ENCODE data around the gene JAM3.

JAM3 gene

DNA sequence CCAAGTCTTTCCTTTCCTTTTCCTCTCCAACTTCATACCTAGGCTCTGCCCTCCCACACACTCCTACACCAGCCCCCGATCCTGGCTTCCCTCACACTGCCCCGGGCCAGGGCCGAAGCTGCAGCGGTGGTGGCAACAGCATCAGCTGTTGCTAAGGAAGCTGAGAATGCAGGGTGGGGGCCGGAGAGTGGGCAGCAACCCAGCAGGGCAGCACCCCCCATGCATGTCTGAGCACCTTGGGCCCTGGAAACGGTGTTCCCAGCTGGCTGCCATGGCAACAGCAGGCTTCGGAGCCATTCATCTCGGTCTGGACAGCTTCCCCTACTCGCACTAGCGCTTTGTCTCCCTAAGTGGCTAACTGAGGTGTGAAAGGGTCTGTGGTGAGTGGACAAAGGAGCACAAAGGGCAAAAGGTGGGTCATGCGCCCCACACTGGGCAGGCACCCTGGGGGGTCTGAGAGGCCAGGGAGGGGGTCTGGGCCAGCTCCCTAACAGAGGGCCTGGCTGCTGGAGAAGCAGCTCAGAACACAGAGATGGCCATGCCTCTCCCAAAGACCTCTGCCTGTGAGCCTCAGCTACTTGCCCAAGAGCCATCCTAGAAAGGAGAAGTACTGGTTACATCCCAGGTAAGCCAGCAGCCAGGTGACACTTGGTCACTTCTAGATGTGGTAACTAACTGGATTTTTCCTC is 42.1 kb upstream of the JAM3 start:
- DNase-seq (ENCODE audit: low read depth) = no peak
- TF ChIP-seq, protein P1, sequence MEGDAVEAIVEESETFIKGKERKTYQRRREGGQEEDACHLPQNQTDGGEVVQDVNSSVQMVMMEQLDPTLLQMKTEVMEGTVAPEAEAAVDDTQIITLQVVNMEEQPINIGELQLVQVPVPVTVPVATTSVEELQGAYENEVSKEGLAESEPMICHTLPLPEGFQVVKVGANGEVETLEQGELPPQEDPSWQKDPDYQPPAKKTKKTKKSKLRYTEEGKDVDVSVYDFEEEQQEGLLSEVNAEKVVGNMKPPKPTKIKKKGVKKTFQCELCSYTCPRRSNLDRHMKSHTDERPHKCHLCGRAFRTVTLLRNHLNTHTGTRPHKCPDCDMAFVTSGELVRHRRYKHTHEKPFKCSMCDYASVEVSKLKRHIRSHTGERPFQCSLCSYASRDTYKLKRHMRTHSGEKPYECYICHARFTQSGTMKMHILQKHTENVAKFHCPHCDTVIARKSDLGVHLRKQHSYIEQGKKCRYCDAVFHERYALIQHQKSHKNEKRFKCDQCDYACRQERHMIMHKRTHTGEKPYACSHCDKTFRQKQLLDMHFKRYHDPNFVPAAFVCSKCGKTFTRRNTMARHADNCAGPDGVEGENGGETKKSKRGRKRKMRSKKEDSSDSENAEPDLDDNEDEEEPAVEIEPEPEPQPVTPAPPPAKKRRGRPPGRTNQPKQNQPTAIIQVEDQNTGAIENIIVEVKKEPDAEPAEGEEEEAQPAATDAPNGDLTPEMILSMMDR (IDR thresholded peaks at IDR 0.05; ENCODE audit: low read depth, low read length, missing control alignments) = no peak
- no peak overlapping the region for H3K4me3 ChIP-seq (ENCODE audit: low read depth, low read length)

DNA sequence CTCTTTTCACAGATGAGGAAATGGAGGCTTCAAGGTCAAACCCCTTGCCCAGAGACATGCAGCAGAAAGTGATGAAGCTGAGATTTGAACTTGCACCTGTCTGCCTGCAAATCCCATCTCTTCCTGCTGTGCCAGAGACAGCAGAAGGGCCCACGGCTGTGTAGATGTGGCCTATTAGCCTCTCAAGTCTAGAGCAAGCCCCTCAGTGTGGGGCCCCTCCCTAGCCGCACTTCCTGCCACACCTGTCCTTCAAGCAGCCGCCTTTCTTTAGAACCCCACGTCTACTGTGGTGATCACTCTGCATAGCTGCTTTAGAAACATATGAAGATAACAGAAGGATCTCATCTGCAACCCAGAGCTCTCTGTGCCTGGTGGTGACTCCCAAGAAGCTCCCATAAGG is 41.2 kb upstream of the JAM3 start:
- TF ChIP-seq, protein P1 (IDR thresholded peaks at IDR 0.05; ENCODE audit: low read depth, low read length, missing control alignments) = no peak
- no peak for DNase-seq (ENCODE audit: low read depth)
- no peak overlapping the region for H3K4me3 ChIP-seq (ENCODE audit: low read depth, low read length)

DNA sequence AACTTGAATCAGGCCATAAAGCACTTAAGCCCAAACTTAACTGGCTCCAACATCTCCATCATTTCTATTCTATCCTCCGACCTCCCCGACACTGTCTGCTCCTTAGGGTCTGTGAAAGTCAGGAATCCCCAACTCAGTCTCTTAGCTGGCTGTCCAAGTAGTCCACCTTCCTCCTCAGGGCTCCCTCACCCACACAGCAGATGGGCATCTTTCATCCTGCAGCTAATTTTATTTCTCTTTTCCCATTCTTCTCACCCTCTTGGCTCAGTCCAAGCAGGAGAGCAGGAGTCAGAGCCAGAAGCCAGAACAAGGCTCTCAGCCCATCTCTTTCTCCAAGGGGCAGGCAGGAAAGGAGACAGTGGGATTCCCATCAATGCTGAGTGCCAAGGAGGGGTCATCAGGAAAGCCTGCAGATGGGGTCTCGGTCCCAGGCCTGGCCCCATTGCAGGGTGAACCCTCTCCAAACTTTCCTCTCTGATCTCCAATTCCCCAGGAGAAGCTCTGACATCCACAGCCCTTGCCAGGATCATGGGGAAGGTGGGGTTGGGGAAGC is 40.4 kb upstream of the JAM3 start:
- DNase-seq (ENCODE audit: low read depth) = no peak
- H3K4me3 ChIP-seq (ENCODE audit: low read depth, low read length) = no peak overlapping the region
- TF ChIP-seq, protein P1 (IDR thresholded peaks at IDR 0.05; ENCODE audit: low read depth, low read length, missing control alignments) = no peak

DNA sequence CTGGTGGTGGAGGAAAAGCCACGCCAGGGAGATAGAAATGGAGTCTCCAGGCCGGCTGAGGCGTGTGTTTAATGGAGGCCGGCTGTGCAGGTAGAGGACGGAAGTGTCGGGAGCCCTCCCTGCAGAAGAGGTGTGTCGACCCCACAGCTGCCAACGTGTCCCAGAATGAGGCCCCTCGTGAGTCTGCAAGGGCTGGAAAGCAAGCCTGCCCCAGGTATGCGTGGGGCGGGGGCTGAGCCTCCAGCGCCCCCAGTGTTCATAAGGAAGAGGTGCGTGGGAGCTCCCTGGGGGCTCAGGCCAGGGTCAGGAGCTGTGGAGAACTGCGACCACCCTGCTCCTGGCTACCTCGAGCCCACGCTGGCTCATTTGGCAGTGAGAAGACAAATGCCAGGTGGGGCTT is 38.0 kb upstream of the JAM3 start:
- no peak overlapping the region for H3K4me3 ChIP-seq (ENCODE audit: low read depth, low read length)
- DNase-seq (ENCODE audit: low read depth) = no peak
- TF ChIP-seq, protein P1 (IDR thresholded peaks at IDR 0.05; ENCODE audit: low read depth, low read length, missing control alignments) = peak; percentile 51

DNA sequence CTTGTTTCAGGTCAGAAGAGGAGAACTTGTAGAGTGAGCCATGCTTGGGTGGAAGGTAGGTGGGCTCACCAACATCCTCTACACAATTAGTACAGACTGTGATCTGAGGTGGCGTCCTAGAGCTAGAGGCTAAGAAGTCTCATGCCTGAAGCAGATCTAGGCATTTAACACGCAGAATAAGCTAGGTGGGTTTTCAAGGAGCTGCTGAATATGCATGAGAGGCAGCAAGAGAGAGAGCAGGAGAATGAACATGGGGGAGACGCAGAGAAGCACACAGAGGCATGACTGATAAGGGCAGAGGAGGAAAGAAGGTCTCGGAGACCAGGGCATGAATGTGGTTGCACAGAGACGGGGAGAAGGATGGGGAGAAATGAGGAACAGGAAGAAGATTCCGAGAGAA is 36.8 kb upstream of the JAM3 start:
- DNase-seq (ENCODE audit: low read depth) = no peak
- TF ChIP-seq, protein P1 (IDR thresholded peaks at IDR 0.05; ENCODE audit: low read depth, low read length, missing control alignments) = no peak
- H3K4me3 ChIP-seq (ENCODE audit: low read depth, low read length) = no peak overlapping the region

DNA sequence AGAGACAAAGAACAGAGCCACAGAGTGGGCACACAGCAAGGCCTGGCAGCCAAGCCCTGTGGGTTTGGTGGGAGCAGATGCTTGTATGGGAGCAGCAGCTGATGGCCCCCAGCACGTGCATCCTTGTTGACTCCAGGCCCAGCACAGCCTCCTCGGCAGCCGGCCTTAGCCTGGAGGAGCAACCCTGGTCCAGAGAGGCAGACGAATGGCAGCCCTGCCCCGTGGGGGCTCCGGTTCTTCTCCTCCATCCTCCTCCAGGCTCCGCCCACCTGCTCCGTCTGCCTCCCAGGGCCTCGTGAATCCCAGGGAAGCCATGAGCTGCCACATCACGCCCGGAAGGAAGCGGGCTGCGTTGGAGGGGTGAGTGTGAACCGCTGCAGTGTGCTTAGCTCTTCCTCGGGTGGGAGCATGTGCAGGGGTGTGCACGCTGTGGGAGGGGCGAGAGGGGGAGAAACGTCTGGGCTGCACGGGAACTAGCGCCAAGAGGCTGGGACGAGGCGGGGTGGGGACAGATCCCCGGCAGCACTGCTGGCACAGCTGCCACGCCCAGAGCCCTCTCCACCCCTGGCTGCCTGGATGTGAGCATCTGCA is 36.3 kb upstream of the JAM3 start:
- H3K4me3 ChIP-seq (ENCODE audit: low read depth, low read length) = no peak overlapping the region
- TF ChIP-seq, protein P1 (IDR thresholded peaks at IDR 0.05; ENCODE audit: low read depth, low read length, missing control alignments) = no peak
- no peak for DNase-seq (ENCODE audit: low read depth)
